ENCODE measurements around the gene PAN2.
A peak's percentile ranks its signal among the peaks of the same experiment; 100 is the strongest.

PAN2 gene

GRCh38 chr12:56308714-56309113, 25.1 kb downstream of the PAN2 start:
- no peak for DNase-seq

GRCh38 chr12:56307221-56307965, 26.4 kb downstream of the PAN2 start:
- no peak for DNase-seq

GRCh38 chr12:56304872-56305590, 28.8 kb downstream of the PAN2 start:
- DNase-seq = no peak

- no peak for DNase-seq
These were observed 29.5 kb downstream of the PAN2 start for GRCh38 chr12:56304276-56304675.

- DNase-seq = peak in 4 of 56 donors; percentile 32 to 64 (median 38)
These were observed 32.9 kb downstream of the PAN2 start for GRCh38 chr12:56300644-56301464.

GRCh38 chr12:56299853-56300643, 33.8 kb downstream of the PAN2 start, which contains the start of gene CS:
Gene CS (minus strand): TSS chr12:56300330. CDS start chr12:56300201, 129 bp downstream.
- DNase-seq = peak; percentile 64 to 99 (median 96)

GRCh38 chr12:56299308-56299852, 34.4 kb downstream of the PAN2 start:
- DNase-seq = peak in 2 of 56 donors; percentile 44

- DNase-seq = no peak
These were observed 35.0 kb downstream of the PAN2 start for GRCh38 chr12:56298828-56299227.

- DNase-seq = peak in 1 of 56 donors; percentile 14
These were observed 36.4 kb downstream of the PAN2 start for GRCh38 chr12:56297400-56297799.

GRCh38 chr12:56296295-56296694, 37.5 kb downstream of the PAN2 start:
- no peak for DNase-seq

GRCh38 chr12:56293795-56294194, 40.0 kb downstream of the PAN2 start:
- no peak for DNase-seq

- DNase-seq = no peak
These were observed 45.0 kb downstream of the PAN2 start for GRCh38 chr12:56288705-56289387.

GRCh38 chr12:56286044-56286830, 47.6 kb downstream of the PAN2 start:
- DNase-seq = peak in 1 of 56 donors; percentile 2

GRCh38 chr12:56284263-56284662, 49.5 kb downstream of the PAN2 start:
- peak in 9 of 56 donors; percentile 3 to 28 (median 7) for DNase-seq

- no peak for DNase-seq
These were observed 51.2 kb downstream of the PAN2 start for GRCh38 chr12:56282579-56282978.

- DNase-seq = no peak
These were observed 51.8 kb downstream of the PAN2 start for GRCh38 chr12:56282030-56282429.

- no peak for DNase-seq
These were observed 53.0 kb downstream of the PAN2 start for GRCh38 chr12:56280849-56281248.

GRCh38 chr12:56278905-56279304, 54.9 kb downstream of the PAN2 start:
- DNase-seq = no peak

- no peak for DNase-seq
These were observed 59.5 kb downstream of the PAN2 start for GRCh38 chr12:56274299-56274698.

All from nucleus accumbens (tissue), 56 donors.